ENCODE data around the gene PAGR1. TPM values are rescaled to one million over a fixed set of nuclear protein-coding genes. Genes with fewer than 3 reads are reported as not detected.
"Not testable (repeated sequence)": the region's sequence is repeated elsewhere in the genome, so short reads cannot be mapped to it uniquely, and the experiment has no call there.

The PAGR1 gene
- total and polyA plus RNA-seq, 2 experiments from 2014 or later, result 39.3 to 53.4 TPM

- Histone ChIP-seq H3K9me2 (replicated peaks; ENCODE audit: insufficient read depth) (no peaks in the 10 kb centered on the region), H3K36me3 (replicated peaks; ENCODE audit: insufficient read depth, low read depth) (no peaks in the 10 kb centered on the region), H3K9me3 (ENCODE audit: low read depth) (no peaks in the 10 kb centered on the region), H3K27me3 (no peaks in the 10 kb centered on the region), H3K4me3 (no peak overlapping the region), H2AFZ (no peak overlapping the region), H3K4me2 (no peak overlapping the region), H3K4me1 (ENCODE audit: insufficient read depth) (no peaks in the 10 kb centered on the region), H4K20me1 (ENCODE audit: insufficient read depth, poor library complexity, severe bottlenecking) (no peaks in the 10 kb centered on the region), H3K79me2 (no peaks in the 10 kb centered on the region), H3K27ac (peak overlapping the region; percentile 67)
- TF ChIP-seq EZH2 (IDR thresholded peaks at IDR 0.05; ENCODE audit: borderline replicate concordance), result no peak
- TF ChIP-seq CTCF (IDR thresholded peaks at IDR 0.05; ENCODE audit: poor library complexity), result no peak
- no peak for TF ChIP-seq EZH2phosphoT487 (IDR thresholded peaks at IDR 0.05; ENCODE audit: low read depth, severe bottlenecking, unreplicated experiment)
- DNase-seq (ENCODE audit: low spot score), result no peak
- 100% methylated on average over 2 of the region's 2 CpGs for WGBS (ENCODE audit: low lambda C conversion rate, missing lambda C conversion rate)
These were observed 31.8 kb upstream of the PAGR1 start for GRCh38 chr16:29784157-29784556.

- Histone ChIP-seq H3K27me3 (no peaks in the 10 kb centered on the region), H3K27ac (no peak overlapping the region), H3K79me2 (no peaks in the 10 kb centered on the region), H3K36me3 (replicated peaks; ENCODE audit: insufficient read depth, low read depth) (no peaks in the 10 kb centered on the region), H4K20me1 (ENCODE audit: insufficient read depth, poor library complexity, severe bottlenecking) (no peaks in the 10 kb centered on the region), H3K9me3 (ENCODE audit: low read depth) (no peaks in the 10 kb centered on the region), H3K4me2 (peak overlapping the region; percentile 70), H3K4me1 (ENCODE audit: insufficient read depth) (no peaks in the 10 kb centered on the region), H3K4me3 (no peak overlapping the region), H3K9me2 (replicated peaks; ENCODE audit: insufficient read depth) (no peaks in the 10 kb centered on the region), H2AFZ (peak overlapping the region; percentile 47)
- 16% methylated on average over 38 of the region's 38 CpGs for WGBS (ENCODE audit: low lambda C conversion rate, missing lambda C conversion rate)
- peak; percentile 82 for DNase-seq (ENCODE audit: low spot score)
- no peak for TF ChIP-seq EZH2 (IDR thresholded peaks at IDR 0.05; ENCODE audit: borderline replicate concordance)
- peak; percentile 72 for TF ChIP-seq CTCF (IDR thresholded peaks at IDR 0.05; ENCODE audit: poor library complexity)
- TF ChIP-seq EZH2phosphoT487 (IDR thresholded peaks at IDR 0.05; ENCODE audit: low read depth, severe bottlenecking, unreplicated experiment), result no peak
These were observed 31.0 kb upstream of the PAGR1 start for GRCh38 chr16:29784901-29785500.

- H3K9me3 ChIP-seq (ENCODE audit: low read depth); H4K20me1 ChIP-seq (ENCODE audit: insufficient read depth, poor library complexity, severe bottlenecking); H3K9me2 ChIP-seq (replicated peaks; ENCODE audit: insufficient read depth); H3K27me3 ChIP-seq; H2AFZ ChIP-seq; H3K4me3 ChIP-seq; H3K36me3 ChIP-seq (replicated peaks; ENCODE audit: insufficient read depth, low read depth); H3K27ac ChIP-seq; H3K4me2 ChIP-seq; H3K4me1 ChIP-seq (ENCODE audit: insufficient read depth); DNase-seq (ENCODE audit: low spot score): not testable (repeated sequence)
- 93% methylated on average over 4 of the region's 4 CpGs for WGBS (ENCODE audit: low lambda C conversion rate, missing lambda C conversion rate)
- H3K79me2 ChIP-seq, result peaks cover 14% of the 10 kb centered on the region
These were observed 28.8 kb upstream of the PAGR1 start for GRCh38 chr16:29787155-29787554.

GRCh38 chr16:29789775-29790182, 26.2 kb upstream of the PAGR1 start:
- H3K4me1 ChIP-seq (ENCODE audit: insufficient read depth), result no peaks in the 10 kb centered on the region
- H3K9me3 ChIP-seq (ENCODE audit: low read depth), result no peaks in the 10 kb centered on the region
- H3K27me3 ChIP-seq, result no peaks in the 10 kb centered on the region
- H2AFZ ChIP-seq, result peak overlapping the region; percentile 80
- no peak for DNase-seq (ENCODE audit: low spot score)
- 75% methylated on average over 20 of the region's 20 CpGs for WGBS (ENCODE audit: low lambda C conversion rate, missing lambda C conversion rate)
- H4K20me1 ChIP-seq (ENCODE audit: insufficient read depth, poor library complexity, severe bottlenecking), result peaks cover 2% of the 10 kb centered on the region
- H3K79me2 ChIP-seq, result peaks cover 40% of the 10 kb centered on the region
- no peaks in the 10 kb centered on the region for H3K36me3 ChIP-seq (replicated peaks; ENCODE audit: insufficient read depth, low read depth)
- no peaks in the 10 kb centered on the region for H3K9me2 ChIP-seq (replicated peaks; ENCODE audit: insufficient read depth)
- H3K4me3 ChIP-seq, result peak overlapping the region; percentile 7
- TF ChIP-seq EZH2 (IDR thresholded peaks at IDR 0.05; ENCODE audit: borderline replicate concordance) (no peak), CTCF (IDR thresholded peaks at IDR 0.05; ENCODE audit: poor library complexity) (no peak), EZH2phosphoT487 (IDR thresholded peaks at IDR 0.05; ENCODE audit: low read depth, severe bottlenecking, unreplicated experiment) (no peak)
- H3K27ac ChIP-seq, result peak overlapping the region; percentile 92
- H3K4me2 ChIP-seq, result peak overlapping the region; percentile 85
